Measurements from ENCODE around the gene ZDHHC22.
A peak's percentile ranks its signal among the peaks of the same experiment; 100 is the strongest.

The ZDHHC22 gene

GRCh38 chr14:77148510-77149231 lies 7.1 kb upstream of the ZDHHC22 start:
- no peak overlapping the region for H3K4me3 Mint-ChIP-seq
- no peaks in the 10 kb centered on the region for H3K36me3 Mint-ChIP-seq
- H3K4me1 Mint-ChIP-seq = no peaks in the 10 kb centered on the region
- DNase-seq = no peak
- CTCF ChIA-PET = interaction anchor here (1.4 to 7.0 kb wide), 4 partner anchors 12 to 166 kb away, joined by 3 to 102 read pairs (median 24); no protein-coding TSS in a partner anchor
- H3K27me3 Mint-ChIP-seq = peaks cover 61% of the 10 kb centered on the region
- no peak overlapping the region for H3K27ac Mint-ChIP-seq
- H3K9me3 Mint-ChIP-seq = no peaks in the 10 kb centered on the region

DNA sequence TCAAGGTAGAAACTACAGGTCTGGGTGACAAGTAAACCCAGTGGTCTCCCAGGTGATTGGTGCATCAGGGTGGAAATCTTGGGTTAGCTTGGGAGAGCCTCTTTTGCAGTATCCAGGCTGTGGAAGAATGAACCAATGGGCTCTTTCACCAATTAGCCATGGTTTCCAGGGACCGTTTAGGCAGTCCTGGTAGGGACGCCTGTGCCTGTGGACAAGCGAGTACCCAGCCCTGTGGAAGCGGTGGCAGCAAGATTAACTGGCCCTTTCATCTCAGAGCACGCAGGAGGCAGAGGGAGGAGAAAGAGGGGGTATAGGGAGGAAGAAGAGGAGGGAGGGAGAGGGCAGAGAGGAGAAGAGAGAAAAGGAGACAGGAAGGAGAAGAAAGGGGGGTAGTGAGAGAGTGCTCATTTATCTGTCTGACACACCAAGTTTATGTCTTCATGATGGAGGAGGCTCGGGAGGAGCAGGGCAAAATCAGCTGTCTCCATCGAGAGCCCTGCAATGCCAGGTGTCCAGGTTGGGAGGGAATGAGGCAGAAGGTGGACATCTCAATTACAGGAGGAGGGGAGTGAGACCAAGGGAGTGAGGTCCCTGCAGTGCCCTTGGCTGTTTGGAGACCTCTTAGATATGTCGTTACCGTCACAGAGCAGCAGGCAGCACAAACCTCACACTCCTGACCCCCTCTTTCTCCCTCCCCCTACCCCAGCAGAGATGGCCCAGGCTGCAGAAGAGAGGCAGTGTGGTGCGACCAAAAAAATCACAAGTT lies 4.6 kb upstream of the ZDHHC22 start:
- Mint-ChIP-seq H3K9me3 (no peaks in the 10 kb centered on the region), H3K27me3 (peaks cover 72% of the 10 kb centered on the region), H3K4me1 (peaks cover 5% of the 10 kb centered on the region), H3K27ac (no peak overlapping the region), H3K4me3 (no peak overlapping the region), H3K36me3 (no peaks in the 10 kb centered on the region)
- CTCF ChIA-PET = interaction anchor here (0.7 to 1.1 kb wide), 3 partner anchors 11 to 435 kb away, joined by 3 to 7 read pairs (median 4); no protein-coding TSS in a partner anchor
- no peak for DNase-seq

GRCh38 chr14:77144412-77145115 lies 3.0 kb upstream of the ZDHHC22 start:
- H3K27me3 Mint-ChIP-seq = peaks cover 87% of the 10 kb centered on the region
- H3K9me3 Mint-ChIP-seq = no peaks in the 10 kb centered on the region
- H3K4me1 Mint-ChIP-seq = peaks cover 10% of the 10 kb centered on the region
- H3K27ac Mint-ChIP-seq = no peak overlapping the region
- H3K36me3 Mint-ChIP-seq = no peaks in the 10 kb centered on the region
- no peak overlapping the region for H3K4me3 Mint-ChIP-seq
- DNase-seq = no peak
- CTCF ChIA-PET = no interaction called here

DNA sequence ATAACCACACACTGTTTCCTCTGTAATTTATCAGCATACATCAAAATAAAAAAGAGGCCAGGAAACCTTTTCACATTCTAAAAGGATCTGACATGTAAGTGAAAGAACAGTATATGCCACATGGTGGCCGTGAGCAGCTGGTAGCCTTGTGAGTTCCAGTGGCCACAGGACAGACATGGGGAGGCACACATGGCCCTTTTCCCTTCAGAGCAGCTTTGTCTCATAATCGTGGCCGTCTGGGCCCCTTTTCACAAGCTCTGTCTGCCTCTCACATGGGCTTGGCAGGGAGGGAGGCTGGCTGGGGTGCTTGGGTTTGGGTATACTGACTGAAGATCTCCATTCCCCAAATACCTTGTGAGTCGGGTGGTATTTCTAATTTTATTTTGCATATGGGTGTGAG lies 1.5 kb upstream of the ZDHHC22 start:
- H3K27ac Mint-ChIP-seq = no peak overlapping the region
- CTCF ChIA-PET = interaction anchor here (1.0 to 4.2 kb wide), 5 partner anchors 8 to 299 kb away, joined by 3 to 24 read pairs (median 6); no protein-coding TSS in a partner anchor

GRCh38 chr14:77142005-77142800 lies 612 bp upstream of the ZDHHC22 start:
- H3K4me1 Mint-ChIP-seq = peaks cover 16% of the 10 kb centered on the region
- H3K4me3 Mint-ChIP-seq = peak overlapping the region; percentile 21
- no peak for DNase-seq
- peaks cover 94% of the 10 kb centered on the region for H3K27me3 Mint-ChIP-seq
- CTCF ChIA-PET = interaction anchor here (0.9 to 4.2 kb wide), 6 partner anchors 7 to 300 kb away, joined by 3 to 24 read pairs (median 6); no protein-coding TSS in a partner anchor
- no peaks in the 10 kb centered on the region for H3K36me3 Mint-ChIP-seq
- no peak overlapping the region for H3K27ac Mint-ChIP-seq
- H3K9me3 Mint-ChIP-seq = no peaks in the 10 kb centered on the region

More for the DNA sequence above, 1.5 kb upstream of the ZDHHC22 start:
- Mint-ChIP-seq H3K9me3 (no peaks in the 10 kb centered on the region), H3K36me3 (no peaks in the 10 kb centered on the region), H3K4me1 (peaks cover 16% of the 10 kb centered on the region), H3K4me3 (no peak overlapping the region), H3K27me3 (peaks cover 95% of the 10 kb centered on the region)
- no peak for DNase-seq

GRCh38 chr14:77140359-77141213 lies 1.0 kb downstream of the ZDHHC22 start:
- Mint-ChIP-seq H3K36me3 (no peaks in the 10 kb centered on the region), H3K9me3 (no peaks in the 10 kb centered on the region), H3K27ac (no peak overlapping the region), H3K27me3 (peaks cover 94% of the 10 kb centered on the region), H3K4me1 (peaks cover 16% of the 10 kb centered on the region), H3K4me3 (no peak overlapping the region)
- DNase-seq = no peak
- CTCF ChIA-PET = interaction anchor here (0.7 to 7.5 kb wide), 4 partner anchors 11 to 175 kb away, joined by 3 to 44 read pairs (median 14); no protein-coding TSS in a partner anchor

GRCh38 chr14:77139540-77140358 lies 1.8 kb downstream of the ZDHHC22 start:
- H3K9me3 Mint-ChIP-seq = no peaks in the 10 kb centered on the region
- H3K4me1 Mint-ChIP-seq = peaks cover 16% of the 10 kb centered on the region
- CTCF ChIA-PET = interaction anchor here (0.7 to 7.5 kb wide), 4 partner anchors 11 to 176 kb away, joined by 3 to 44 read pairs (median 14); no protein-coding TSS in a partner anchor
- DNase-seq = peak; percentile 61
- peaks cover 94% of the 10 kb centered on the region for H3K27me3 Mint-ChIP-seq
- no peaks in the 10 kb centered on the region for H3K36me3 Mint-ChIP-seq
- no peak overlapping the region for H3K27ac Mint-ChIP-seq
- no peak overlapping the region for H3K4me3 Mint-ChIP-seq

DNA sequence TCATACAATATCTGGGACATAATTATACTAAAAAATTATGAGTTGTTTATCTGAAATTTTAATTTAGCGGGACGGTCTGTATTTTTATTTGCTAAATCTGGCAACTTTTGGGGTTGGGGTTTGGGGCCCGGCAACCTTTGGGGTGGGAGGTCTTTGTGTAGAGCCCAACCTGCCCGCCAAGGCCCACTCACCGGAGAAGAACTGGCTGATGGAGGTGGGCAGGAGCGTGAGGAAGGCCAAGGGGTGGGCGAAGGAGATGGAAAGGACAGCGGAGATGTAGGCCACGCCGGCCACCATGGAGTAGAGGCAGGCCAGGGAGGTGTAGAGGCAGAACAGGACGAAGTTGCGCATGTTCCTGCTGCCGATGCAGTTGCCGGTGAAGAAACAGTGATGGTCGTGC lies 2.6 kb downstream of the ZDHHC22 start:
- Mint-ChIP-seq H3K27ac (no peak overlapping the region), H3K36me3 (no peaks in the 10 kb centered on the region), H3K9me3 (no peaks in the 10 kb centered on the region), H3K27me3 (peaks cover 94% of the 10 kb centered on the region), H3K4me3 (no peak overlapping the region), H3K4me1 (peaks cover 16% of the 10 kb centered on the region)
- CTCF ChIA-PET = interaction anchor here (1.3 to 7.5 kb wide), 3 partner anchors 12 to 176 kb away, joined by 3 to 44 read pairs (median 24); no protein-coding TSS in a partner anchor
- no peak for DNase-seq

GRCh38 chr14:77133720-77134338 lies 7.8 kb downstream of the ZDHHC22 start:
- CTCF ChIA-PET = interaction anchor here (0.6 to 7.5 kb wide), 7 partner anchors 9 to 262 kb away, joined by 3 to 44 read pairs (median 6); no protein-coding TSS in a partner anchor
- H3K36me3 Mint-ChIP-seq = no peaks in the 10 kb centered on the region
- no peaks in the 10 kb centered on the region for H3K9me3 Mint-ChIP-seq
- peak; percentile 87 for DNase-seq
- no peaks in the 10 kb centered on the region for H3K4me1 Mint-ChIP-seq
- H3K27me3 Mint-ChIP-seq = peaks cover 95% of the 10 kb centered on the region
- H3K27ac Mint-ChIP-seq = no peak overlapping the region
- no peak overlapping the region for H3K4me3 Mint-ChIP-seq

GRCh38 chr14:77131871-77132486 lies 9.6 kb downstream of the ZDHHC22 start:
- CTCF ChIA-PET = no interaction called here
- DNase-seq = no peak
- no peak overlapping the region for H3K27ac Mint-ChIP-seq
- H3K9me3 Mint-ChIP-seq = no peaks in the 10 kb centered on the region
- H3K36me3 Mint-ChIP-seq = no peaks in the 10 kb centered on the region
- H3K4me1 Mint-ChIP-seq = no peaks in the 10 kb centered on the region
- H3K27me3 Mint-ChIP-seq = peaks cover 94% of the 10 kb centered on the region
- no peak overlapping the region for H3K4me3 Mint-ChIP-seq

DNA sequence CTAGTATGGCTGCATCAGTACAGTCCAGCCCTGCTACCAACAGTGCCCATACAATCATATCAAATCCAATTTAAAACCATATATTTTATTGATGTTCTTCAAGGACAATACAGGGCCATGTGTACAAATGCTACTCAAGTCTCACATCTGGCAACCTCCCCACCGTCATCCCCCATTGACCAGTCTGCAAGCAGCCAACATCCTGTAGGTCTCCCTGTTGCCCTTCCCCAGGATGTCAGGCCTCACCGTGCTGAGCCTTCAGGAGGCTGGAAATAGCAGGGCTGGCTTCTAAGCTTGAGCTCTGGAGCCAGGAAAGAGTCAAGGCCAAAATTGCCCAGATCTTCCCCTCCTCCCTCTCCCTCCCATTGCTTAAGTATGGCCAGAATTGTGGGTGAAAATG lies 10.4 kb downstream of the ZDHHC22 start:
- no peak for DNase-seq
- CTCF ChIA-PET = no interaction called here
- no peaks in the 10 kb centered on the region for H3K4me1 Mint-ChIP-seq
- H3K27ac Mint-ChIP-seq = no peak overlapping the region
- no peak overlapping the region for H3K4me3 Mint-ChIP-seq
- H3K27me3 Mint-ChIP-seq = peaks cover 94% of the 10 kb centered on the region
- H3K36me3 Mint-ChIP-seq = no peaks in the 10 kb centered on the region
- no peaks in the 10 kb centered on the region for H3K9me3 Mint-ChIP-seq
